HG02610 (cell line): Measurements from ENCODE around the gene PRKD1.

Experiments
- ATAC-seq: cut with Tn5 transposase; IDR thresholded peaks from one replicate; pipeline ENCODE4 v1.9.1; 2021; ENCODE audit warnings: mild to moderate bottlenecking, moderate library complexity; ENCODE audit not compliant: unreplicated experiment

PRKD1 gene

GRCh38 chr14:29927376-29928116 lies at the start of gene PRKD1:
Gene PRKD1, minus strand, starts transcription at chr14:29927847.
- ATAC-seq: peak; percentile 42

DNA sequence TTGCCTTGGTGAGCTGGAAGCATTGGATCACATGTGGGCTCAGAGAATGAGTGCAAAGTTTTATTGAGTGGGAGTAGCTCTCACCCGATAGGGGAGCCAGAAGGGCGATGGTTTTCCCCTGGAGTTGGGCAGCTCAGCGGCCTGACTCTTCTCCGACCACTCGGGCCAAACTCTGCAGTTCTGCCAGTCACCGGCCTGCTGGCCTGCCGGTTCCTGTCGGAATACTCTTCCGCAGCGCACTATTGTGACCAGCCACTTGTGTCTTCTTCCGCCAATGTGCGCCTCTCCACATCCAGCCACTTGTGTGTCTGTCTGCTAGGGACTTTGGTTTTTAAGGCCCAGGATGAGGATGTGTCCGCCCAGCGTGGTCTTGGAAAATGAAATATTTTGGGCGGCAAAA lies 43.5 kb upstream of the PRKD1 start:
- no peak for ATAC-seq

GRCh38 chr14:29955087-29955486 lies 27.4 kb upstream of the PRKD1 start:
- no peak for ATAC-seq

DNA sequence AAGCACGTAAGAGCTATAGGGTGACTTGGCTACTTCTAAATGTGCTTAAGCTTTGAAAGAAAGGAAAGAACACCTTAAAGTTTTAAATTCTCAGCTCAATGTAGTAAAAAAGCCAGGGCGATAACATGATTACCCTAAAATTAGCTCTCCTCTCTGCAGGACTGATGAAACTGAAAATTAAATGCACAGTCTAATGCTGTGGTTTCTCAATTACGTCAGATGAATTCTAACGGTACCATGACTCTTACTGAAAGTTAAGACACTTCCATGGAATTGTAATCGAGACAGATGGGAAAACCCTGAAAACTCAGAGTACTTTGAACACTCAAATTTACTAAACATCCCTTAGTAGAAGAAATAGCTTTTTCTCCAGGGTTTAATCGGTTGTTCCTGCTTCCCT lies 25.9 kb upstream of the PRKD1 start:
- ATAC-seq: no peak

- ATAC-seq: no peak
These were observed 16.4 kb upstream of the PRKD1 start for GRCh38 chr14:29944091-29944490.

DNA sequence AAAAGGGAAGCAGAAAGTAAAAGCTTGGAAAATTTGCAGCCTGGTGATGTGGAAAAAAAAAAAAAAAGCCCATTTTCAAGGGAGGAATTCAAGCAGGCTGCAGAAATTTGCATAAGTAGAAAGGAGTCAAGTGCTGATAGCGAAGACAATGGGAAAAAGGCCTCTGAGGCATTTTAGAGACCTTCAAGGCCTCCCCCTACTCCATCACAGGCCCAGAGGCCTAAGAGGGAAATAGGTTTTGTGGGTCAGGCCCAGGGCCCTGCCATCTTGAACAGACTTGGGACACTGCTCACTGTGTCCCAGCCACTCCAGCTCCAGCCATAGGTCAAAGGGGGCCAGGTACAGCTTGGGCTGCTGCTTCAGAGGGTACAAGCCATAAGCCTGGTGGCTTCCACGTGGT lies 13.8 kb upstream of the PRKD1 start:
- no peak for ATAC-seq

DNA sequence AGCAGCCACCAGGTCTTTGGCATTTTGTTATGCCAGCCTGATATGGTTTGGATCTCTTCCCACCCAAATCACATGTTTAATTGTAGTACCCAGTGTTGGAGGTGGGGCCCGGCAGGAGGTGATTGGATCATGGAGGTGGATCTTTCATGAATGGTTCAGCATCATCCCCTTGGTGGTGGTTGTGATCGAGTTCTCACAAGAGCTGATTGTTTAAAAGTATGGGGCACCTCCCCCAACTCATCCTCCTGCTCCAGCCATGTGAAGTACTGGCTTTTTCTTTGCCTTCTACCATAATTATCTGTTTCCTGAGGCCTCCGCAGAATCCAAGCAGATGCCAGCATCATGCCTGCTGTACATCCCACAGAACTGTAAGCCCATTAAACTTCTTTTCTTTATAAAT lies 12.8 kb upstream of the PRKD1 start:
- no peak for ATAC-seq

DNA sequence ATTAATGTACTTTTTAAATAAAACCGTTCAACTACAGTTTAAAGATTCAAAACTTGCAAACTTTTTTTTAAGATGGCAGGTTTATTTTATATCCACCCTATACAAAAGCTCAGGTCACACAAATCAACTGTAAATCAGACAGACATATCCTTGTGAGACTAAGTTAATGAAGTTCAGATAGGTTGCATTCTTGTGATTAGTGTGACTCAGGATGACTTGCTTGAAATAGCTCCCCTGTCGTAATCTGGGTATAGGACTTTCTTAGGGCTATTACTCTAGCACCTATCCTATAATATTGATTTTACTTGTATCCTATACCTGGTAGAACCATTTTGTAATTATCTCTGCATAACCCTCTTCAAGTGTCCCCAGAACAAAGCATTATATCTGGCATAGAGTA lies 9.5 kb upstream of the PRKD1 start:
- ATAC-seq: no peak

DNA sequence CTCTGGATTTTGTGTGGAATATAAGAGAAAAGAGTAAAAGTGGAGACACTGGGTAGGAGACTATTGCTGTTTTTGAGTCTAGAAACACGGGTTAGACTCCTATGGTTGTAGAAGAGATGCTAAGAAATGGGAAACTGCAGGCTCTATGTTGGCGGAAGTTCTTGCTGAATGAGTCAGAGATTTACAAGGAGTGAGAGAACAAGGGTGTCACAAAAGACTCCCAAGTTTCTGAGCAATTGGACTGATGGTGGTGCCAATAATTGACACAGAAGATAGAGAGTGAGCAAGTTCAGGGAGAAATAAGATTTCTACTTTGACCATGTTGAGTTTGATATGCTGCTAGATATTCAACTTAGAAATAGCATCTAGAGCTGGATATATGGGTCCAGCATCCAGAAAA lies 2.6 kb upstream of the PRKD1 start:
- ATAC-seq: no peak

GRCh38 chr14:29928117-29928640 lies 532 bp upstream of the PRKD1 start:
- ATAC-seq: no peak

DNA sequence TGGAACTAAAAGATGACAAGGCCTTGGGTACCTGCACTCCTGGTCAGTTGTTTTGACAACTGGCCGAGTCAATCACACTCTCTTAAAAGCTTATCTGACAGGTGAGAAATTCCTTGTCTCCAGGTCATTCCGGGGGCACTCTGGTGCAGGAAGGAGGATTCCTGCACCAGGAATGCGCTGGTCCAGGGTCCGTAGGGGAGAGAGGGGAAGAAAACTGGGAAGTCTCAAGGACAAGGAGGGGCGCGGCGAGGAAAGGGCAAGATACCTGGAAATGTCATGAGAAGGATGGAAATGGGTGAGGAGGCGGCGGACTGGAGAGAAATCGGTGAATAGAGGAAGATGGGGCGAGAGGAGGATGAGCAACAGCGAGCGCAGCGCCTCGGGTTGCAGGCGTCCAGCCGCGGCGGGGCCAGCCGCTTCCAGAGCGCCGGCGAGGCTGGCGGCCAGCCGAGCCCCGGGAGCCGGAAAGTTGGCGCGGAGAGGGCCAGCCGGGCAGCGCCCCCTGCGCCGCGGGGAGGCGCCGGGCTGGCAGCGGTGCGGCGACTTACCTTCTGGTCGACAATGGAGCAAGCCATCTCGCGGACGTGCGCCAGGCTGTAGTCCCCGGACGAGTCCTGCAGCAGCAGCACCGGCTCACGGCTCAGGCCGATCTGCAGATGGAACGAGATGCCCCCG lies 809 bp downstream of the PRKD1 start:
- ATAC-seq: peak; percentile 45

GRCh38 chr14:29926228-29926627 lies 1.4 kb downstream of the PRKD1 start:
- ATAC-seq: no peak

GRCh38 chr14:29925736-29926135 lies 1.9 kb downstream of the PRKD1 start:
- ATAC-seq: no peak

DNA sequence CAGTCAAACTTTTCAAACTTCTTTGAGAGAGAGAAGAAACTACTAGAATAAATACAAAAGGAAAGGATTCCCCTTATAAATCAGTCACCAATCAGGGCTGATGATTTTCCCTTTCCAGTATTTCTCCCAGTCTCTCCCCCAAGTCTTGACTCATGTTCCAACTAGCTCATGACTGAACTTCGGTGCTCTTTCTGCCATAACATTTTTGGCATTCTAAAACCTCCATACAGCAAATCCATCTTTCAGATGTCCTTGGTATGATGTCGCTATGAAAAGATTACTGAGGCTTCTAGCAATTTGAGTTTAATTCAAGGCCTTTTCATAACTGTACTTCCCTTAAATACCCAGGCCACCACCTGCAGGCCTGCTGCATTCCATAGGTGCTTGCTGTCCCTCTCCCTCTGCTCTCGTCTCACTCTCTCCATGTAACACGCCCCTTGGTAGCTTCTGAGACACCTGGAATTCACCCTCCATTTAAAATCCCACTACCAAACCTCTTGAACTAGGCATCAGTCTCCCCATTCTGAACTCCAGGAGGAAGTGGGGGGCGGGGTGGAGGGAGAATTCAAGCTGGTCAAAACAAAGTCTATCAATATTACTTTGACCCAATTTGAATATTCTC lies 2.4 kb downstream of the PRKD1 start:
- ATAC-seq: no peak

- ATAC-seq: no peak
These were observed 7.8 kb downstream of the PRKD1 start for GRCh38 chr14:29919845-29920244.

DNA sequence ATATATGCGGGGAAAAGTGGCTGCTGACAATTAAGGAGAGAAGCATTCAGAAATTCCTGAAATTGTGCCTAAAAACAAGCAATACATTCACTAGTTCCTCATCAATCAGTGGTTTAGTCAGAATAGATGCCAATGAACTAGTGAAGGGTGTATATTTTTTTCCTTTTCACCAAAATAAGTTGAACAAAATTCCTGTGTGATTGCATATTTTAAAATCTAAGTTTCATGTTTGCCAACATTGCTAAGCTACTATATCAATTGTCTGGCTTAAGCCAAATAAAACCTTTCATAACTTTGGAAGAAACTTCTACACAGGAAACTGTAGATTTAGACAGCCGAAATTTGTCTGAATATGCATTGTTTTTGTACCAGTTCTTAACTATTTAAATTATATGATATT lies 8.7 kb downstream of the PRKD1 start:
- ATAC-seq: no peak

- ATAC-seq: no peak
These were observed 14.1 kb downstream of the PRKD1 start for GRCh38 chr14:29913566-29913965.

- ATAC-seq: no peak
These were observed 15.8 kb downstream of the PRKD1 start for GRCh38 chr14:29911810-29912209.

DNA sequence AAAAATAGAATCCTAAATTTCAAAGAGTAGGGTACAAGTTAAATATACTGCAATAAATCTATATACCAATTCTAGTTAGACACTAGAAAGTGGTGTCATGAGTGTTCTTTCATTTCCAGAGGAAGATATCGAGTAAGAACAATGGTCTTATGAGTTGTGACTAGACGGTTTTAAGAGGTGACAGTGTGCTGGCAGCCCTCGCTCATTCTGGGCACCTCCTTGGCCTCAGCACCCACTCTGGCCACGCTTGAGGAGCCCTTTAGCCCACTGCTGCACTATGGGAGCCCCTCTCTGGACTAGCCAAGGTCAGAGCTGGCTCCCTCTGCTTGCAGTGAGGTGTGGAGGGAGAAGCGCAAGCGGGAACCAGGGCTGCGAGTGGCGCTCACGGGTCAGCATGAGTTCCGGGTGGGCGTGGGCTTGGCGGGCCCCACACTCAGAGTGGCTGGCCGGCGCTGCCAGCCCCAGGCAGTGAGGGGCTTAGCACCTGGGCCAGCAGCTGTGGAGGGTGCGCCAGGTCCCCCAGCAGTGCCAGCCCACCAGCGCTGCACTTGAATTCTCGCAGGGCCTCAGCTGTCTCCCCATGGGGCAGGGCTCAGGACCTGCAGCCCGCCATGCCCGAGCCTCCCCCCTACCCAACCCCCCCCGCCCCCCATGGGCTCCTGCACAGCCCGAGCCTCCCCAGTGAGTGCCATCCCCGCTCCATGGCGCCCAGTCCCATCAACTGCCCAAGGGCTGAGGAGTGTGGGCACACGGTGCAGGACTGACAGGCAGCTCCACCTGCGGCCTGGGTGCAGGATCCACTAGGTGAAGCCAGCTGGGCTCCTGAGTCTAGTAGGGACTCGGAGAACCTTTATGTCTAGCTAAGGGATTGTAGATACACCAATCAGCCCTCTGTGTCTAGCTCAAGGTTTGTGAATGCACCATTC lies 18.7 kb downstream of the PRKD1 start:
- no peak for ATAC-seq

DNA sequence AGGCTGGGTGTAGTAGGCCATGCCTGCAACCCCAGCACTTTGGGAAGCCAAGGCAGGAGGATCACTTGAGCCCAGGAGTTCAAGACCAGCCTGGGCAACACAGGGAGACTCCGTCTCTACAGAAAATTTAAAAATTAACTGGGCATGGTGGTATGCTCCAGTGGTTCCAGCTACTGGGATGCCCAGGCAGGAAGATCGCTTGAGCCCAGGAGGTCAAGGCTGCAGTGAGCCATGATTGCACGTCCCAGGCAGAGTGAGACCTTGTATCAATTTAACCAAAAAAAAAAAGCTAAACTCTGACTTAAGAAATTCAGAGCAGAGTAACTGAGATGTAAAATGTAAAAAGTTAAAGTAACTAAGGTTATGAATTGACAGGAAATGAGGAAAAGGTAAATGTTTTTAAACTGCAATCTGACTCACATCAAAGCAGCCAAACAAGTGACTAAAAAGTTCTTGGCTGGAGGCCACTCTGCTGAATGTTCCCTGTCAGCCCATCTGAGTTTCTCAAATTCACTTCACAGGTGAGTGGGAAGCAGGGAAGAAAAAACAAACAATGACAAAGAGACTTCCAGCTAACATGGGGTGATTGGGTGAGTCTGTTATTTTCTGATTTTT lies 21.3 kb downstream of the PRKD1 start:
- no peak for ATAC-seq
